Activated T-helper 17 cell treated with anti-CD3 and anti-CD28 coated beads, Interleukin-2, amount 50 U/mL, for 72 hours (primary cell): ENCODE data around the gene HSPA12B. TPM values are rescaled to one million over a fixed set of nuclear protein-coding genes. Genes with fewer than 3 reads are reported as not detected.
A peak's percentile ranks its signal among the peaks of the same experiment; 100 is the strongest.
"Not testable (repeated sequence)": the region's sequence is repeated elsewhere in the genome, so short reads cannot be mapped to it uniquely, and the experiment has no call there.

ENCODE experiments used
- ATAC-seq: fragments of 150-1000 bp; cut with Tn5 transposase; replicated peaks from 2 replicates; pipeline ENCODE4 v1.10.0; 2021; ENCODE audit warnings: mild to moderate bottlenecking, moderate library complexity
- H3K27ac Mint-ChIP-seq: one replicate; pipeline ENCODE4 v1.8.0; 2022; ENCODE audit warnings: mixed read lengths
- H3K27me3 Mint-ChIP-seq: one replicate; pipeline ENCODE4 v1.8.0; 2022; ENCODE audit warnings: mixed read lengths
- H3K36me3 Mint-ChIP-seq: one replicate; pipeline ENCODE4 v1.8.0; 2022; ENCODE audit warnings: low read depth, mild to moderate bottlenecking, mixed read lengths
- H3K4me1 Mint-ChIP-seq: one replicate; pipeline ENCODE4 v1.8.0; 2022; ENCODE audit warnings: mixed read lengths
- H3K4me3 Mint-ChIP-seq: one replicate; pipeline ENCODE4 v1.8.0; 2022; ENCODE audit warnings: mild to moderate bottlenecking, mixed read lengths
- H3K9me3 Mint-ChIP-seq: one replicate; pipeline ENCODE4 v1.8.0; 2022; ENCODE audit warnings: mixed read lengths
- total RNA-seq, 2 donors: library from RNA; stranded (reverse); gene quantifications; one replicate each; pipeline ENCODE4 v1.2.3, GENCODE V29; 2022

HSPA12B gene
- total RNA-seq, 2 donors from 2014 or later: not detected

- ATAC-seq: no peak
- H3K4me1 Mint-ChIP-seq: peaks cover 38% of the 10 kb centered on the region
- peak overlapping the region; percentile 75 for H3K4me3 Mint-ChIP-seq
- no peaks in the 10 kb centered on the region for H3K9me3 Mint-ChIP-seq
- H3K36me3 Mint-ChIP-seq: peaks cover 10% of the 10 kb centered on the region
- H3K27ac Mint-ChIP-seq: peak overlapping the region; percentile 75
- H3K27me3 Mint-ChIP-seq: no peaks in the 10 kb centered on the region
Measured at GRCh38 chr20:3784863-3785239, 52.4 kb downstream of the HSPA12B start.

GRCh38 chr20:3785240-3786125 lies 53.0 kb downstream of the HSPA12B start:
- Mint-ChIP-seq H3K4me1 (peaks cover 36% of the 10 kb centered on the region), H3K9me3 (no peaks in the 10 kb centered on the region), H3K4me3 (peak overlapping the region; percentile 75), H3K27ac (peak overlapping the region; percentile 75), H3K36me3 (peaks cover 10% of the 10 kb centered on the region), H3K27me3 (no peaks in the 10 kb centered on the region)
- ATAC-seq: no peak

- Mint-ChIP-seq H3K9me3 (no peaks in the 10 kb centered on the region), H3K36me3 (peaks cover 10% of the 10 kb centered on the region)
Measured at GRCh38 chr20:3786126-3786484, 53.6 kb downstream of the HSPA12B start.

GRCh38 chr20:3786665-3787323 lies 54.3 kb downstream of the HSPA12B start, which contains the start of gene CENPB:
Gene CENPB, minus strand, starts transcription at chr20:3786740. Its CDS starts 257 bp downstream, at chr20:3786483.
- Mint-ChIP-seq H3K4me3 (peak within 1 kb of the TSS; percentile 77), H3K27me3 (no peaks in the 10 kb centered on the region), H3K9me3 (no peaks in the 10 kb centered on the region), H3K4me1 (peaks cover 23% of the 10 kb centered on the region), H3K36me3 (peaks cover 10% of the 10 kb centered on the region), H3K27ac (peak within 1 kb of the TSS; percentile 71)
- ATAC-seq: peak; percentile 94

More at GRCh38 chr20:3786126-3786484, 53.6 kb downstream of the HSPA12B start:
- Mint-ChIP-seq H3K27me3 (no peaks in the 10 kb centered on the region), H3K4me3 (peak overlapping the region; percentile 68), H3K4me1 (peaks cover 30% of the 10 kb centered on the region), H3K27ac (no peak overlapping the region)
- peak; percentile 44 for ATAC-seq

GRCh38 chr20:3787324-3788014 lies 55.0 kb downstream of the HSPA12B start:
- Mint-ChIP-seq H3K36me3 (peaks cover 10% of the 10 kb centered on the region), H3K27ac (peak overlapping the region; percentile 71)
- no peak for ATAC-seq

GRCh38 chr20:3788685-3789155 lies 56.2 kb downstream of the HSPA12B start:
- Mint-ChIP-seq H3K4me3 (peak overlapping the region; percentile 77), H3K4me1 (peaks cover 22% of the 10 kb centered on the region), H3K27me3 (no peaks in the 10 kb centered on the region), H3K27ac (peak overlapping the region; percentile 9), H3K9me3 (no peaks in the 10 kb centered on the region), H3K36me3 (peaks cover 10% of the 10 kb centered on the region)
- no peak for ATAC-seq

More at GRCh38 chr20:3787324-3788014, 55.0 kb downstream of the HSPA12B start:
- H3K4me1 Mint-ChIP-seq: peaks cover 22% of the 10 kb centered on the region
- H3K9me3 Mint-ChIP-seq: no peaks in the 10 kb centered on the region
- no peaks in the 10 kb centered on the region for H3K27me3 Mint-ChIP-seq
- peak overlapping the region; percentile 77 for H3K4me3 Mint-ChIP-seq

- H3K27ac Mint-ChIP-seq: peak overlapping the region; percentile 9
- not testable (repeated sequence) for H3K9me3 Mint-ChIP-seq, ATAC-seq, H3K36me3 Mint-ChIP-seq, H3K27me3 Mint-ChIP-seq
- H3K4me3 Mint-ChIP-seq: peak overlapping the region; percentile 77
- H3K4me1 Mint-ChIP-seq: peaks cover 22% of the 10 kb centered on the region
Measured at GRCh38 chr20:3789201-3789600, 56.7 kb downstream of the HSPA12B start.

GRCh38 chr20:3794168-3794567 lies 61.7 kb downstream of the HSPA12B start:
- not testable (repeated sequence) for H3K27me3 Mint-ChIP-seq, ATAC-seq, H3K9me3 Mint-ChIP-seq, H3K27ac Mint-ChIP-seq, H3K4me3 Mint-ChIP-seq
- H3K36me3 Mint-ChIP-seq: peaks cover 35% of the 10 kb centered on the region
- H3K4me1 Mint-ChIP-seq: peaks cover 15% of the 10 kb centered on the region

- ATAC-seq: no peak
- H3K27me3 Mint-ChIP-seq: no peaks in the 10 kb centered on the region
- H3K27ac Mint-ChIP-seq: peak overlapping the region; percentile 97
- peaks cover 18% of the 10 kb centered on the region for H3K4me1 Mint-ChIP-seq
- H3K4me3 Mint-ChIP-seq: peak overlapping the region; percentile 100
- peaks cover 40% of the 10 kb centered on the region for H3K36me3 Mint-ChIP-seq
- H3K9me3 Mint-ChIP-seq: no peaks in the 10 kb centered on the region
Measured at GRCh38 chr20:3794701-3795420, 62.4 kb downstream of the HSPA12B start.

- ATAC-seq: peak; percentile 84
- Mint-ChIP-seq H3K27ac (peak within 1 kb of the TSS; percentile 98), H3K36me3 (peaks cover 49% of the 10 kb centered on the region)
Measured at GRCh38 chr20:3795511-3796468, 63.3 kb downstream of the HSPA12B start, which contains the start of gene CDC25B. Gene CDC25B, plus strand, starts transcription at chr20:3796310. Its CDS starts 222 bp downstream, at chr20:3796532.

GRCh38 chr20:3796477-3797225 lies 64.2 kb downstream of the HSPA12B start:
- ATAC-seq: no peak
- Mint-ChIP-seq H3K4me1 (peaks cover 29% of the 10 kb centered on the region), H3K36me3 (peaks cover 57% of the 10 kb centered on the region)

More at GRCh38 chr20:3795511-3796468, 63.3 kb downstream of the HSPA12B start, which contains the start of gene CDC25B:
- H3K27me3 Mint-ChIP-seq: no peaks in the 10 kb centered on the region
- H3K4me1 Mint-ChIP-seq: peaks cover 24% of the 10 kb centered on the region
- H3K9me3 Mint-ChIP-seq: no peaks in the 10 kb centered on the region
- peak within 1 kb of the TSS; percentile 100 for H3K4me3 Mint-ChIP-seq

GRCh38 chr20:3797226-3797545 lies 64.7 kb downstream of the HSPA12B start:
- Mint-ChIP-seq H3K36me3 (peaks cover 63% of the 10 kb centered on the region), H3K27ac (peak overlapping the region; percentile 98), H3K9me3 (no peaks in the 10 kb centered on the region), H3K4me3 (peak overlapping the region; percentile 100), H3K27me3 (no peaks in the 10 kb centered on the region), H3K4me1 (peaks cover 29% of the 10 kb centered on the region)
- no peak for ATAC-seq

More at GRCh38 chr20:3796477-3797225, 64.2 kb downstream of the HSPA12B start:
- H3K9me3 Mint-ChIP-seq: no peaks in the 10 kb centered on the region
- no peaks in the 10 kb centered on the region for H3K27me3 Mint-ChIP-seq
- peak overlapping the region; percentile 98 for H3K27ac Mint-ChIP-seq
- H3K4me3 Mint-ChIP-seq: peak overlapping the region; percentile 100
